Trophoblast cell (in vitro differentiated cells and primary cell): Measurements from ENCODE around the gene VASH2.

Source experiments
- DNase-seq, 2 donors: peaks; one replicate each; pipeline ENCODE4 v3.0.0-alpha.2; 2016
- H2AFZ ChIP-seq: 2 replicates; pipeline ENCODE4 v1.6.1; 2013; ENCODE audit warnings: low read length, moderate library complexity, mild to moderate bottlenecking; ENCODE audit not compliant: insufficient read depth, poor library complexity
- H2AK5ac ChIP-seq: 2 replicates; pipeline ENCODE4 v1.6.1; 2013; ENCODE audit warnings: mild to moderate bottlenecking, low read length
- H2BK120ac ChIP-seq: 2 replicates; pipeline ENCODE4 v1.6.1; 2013; ENCODE audit warnings: low read length, mild to moderate bottlenecking, moderate library complexity; ENCODE audit not compliant: insufficient read depth, poor library complexity
- H2BK12ac ChIP-seq: 2 replicates; pipeline ENCODE4 v1.6.1; 2013; ENCODE audit warnings: mild to moderate bottlenecking, low read length, moderate library complexity
- H2BK5ac ChIP-seq: 2 replicates; pipeline ENCODE4 v1.6.1; 2013; ENCODE audit warnings: low read length, low read depth, moderate library complexity, mild to moderate bottlenecking; ENCODE audit not compliant: poor library complexity
- H3K14ac ChIP-seq: 2 replicates; pipeline ENCODE4 v1.6.1; 2013; ENCODE audit warnings: mild to moderate bottlenecking, low read length
- H3K18ac ChIP-seq: 2 replicates; pipeline ENCODE4 v1.6.1; 2013; ENCODE audit warnings: mild to moderate bottlenecking, low read length
- H3K23ac ChIP-seq: 2 replicates; pipeline ENCODE4 v1.6.1; 2013; ENCODE audit warnings: low read length
- H3K27ac ChIP-seq: 2 replicates; pipeline ENCODE4 v1.5.1; 2013; ENCODE audit warnings: low read depth, mild to moderate bottlenecking, inconsistent platforms, low read length, moderate library complexity
- H3K27me3 ChIP-seq: 2 replicates; pipeline ENCODE4 v1.6.1; 2013; ENCODE audit warnings: inconsistent platforms, mild to moderate bottlenecking, low read length, moderate library complexity; ENCODE audit not compliant: insufficient read depth
- H3K36me3 ChIP-seq, 2 experiments: 1 replicate in 1 of 2; 2 replicates in 1 of 2; pipeline ENCODE4 v1.6.1; 2013; ENCODE audit warnings: low read length in 2 of 2, mild to moderate bottlenecking in 2 of 2, moderate library complexity in 1 of 2; ENCODE audit not compliant: insufficient read depth in 2 of 2, control insufficient read depth in 1 of 2
- H3K4ac ChIP-seq: 2 replicates; pipeline ENCODE4 v1.6.1; 2013; ENCODE audit warnings: low read depth, mild to moderate bottlenecking, low read length, moderate library complexity
- H3K4me1 ChIP-seq, 2 experiments: 1 replicate in 1 of 2; 2 replicates in 1 of 2; pipeline ENCODE4 v1.6.1; 2013; ENCODE audit warnings: low read length in 2 of 2, mild to moderate bottlenecking in 2 of 2, moderate library complexity in 1 of 2; ENCODE audit not compliant: insufficient read depth in 2 of 2, control insufficient read depth in 1 of 2
- H3K4me2 ChIP-seq: 2 replicates; pipeline ENCODE4 v1.6.1; 2013; ENCODE audit warnings: inconsistent platforms, mild to moderate bottlenecking, low read length, moderate library complexity
- H3K4me3 ChIP-seq: 2 replicates; pipeline ENCODE4 v1.5.1; 2013; ENCODE audit warnings: mild to moderate bottlenecking, low read depth, low read length, inconsistent platforms
- H3K79me1 ChIP-seq: one replicate; pipeline ENCODE4 v1.6.1; 2013; ENCODE audit warnings: low read length
- H3K79me2 ChIP-seq: 2 replicates; pipeline ENCODE4 v1.6.1; 2013; ENCODE audit warnings: low read length, mild to moderate bottlenecking; ENCODE audit not compliant: control insufficient read depth, insufficient read depth, poor library complexity
- H3K9ac ChIP-seq: 2 replicates; pipeline ENCODE4 v1.6.1; 2013; ENCODE audit warnings: mild to moderate bottlenecking, low read length
- H3K9me3 ChIP-seq: 2 replicates; pipeline ENCODE4 v1.6.1; 2013; ENCODE audit warnings: low read depth, mild to moderate bottlenecking, control low read depth, inconsistent platforms, low read length; ENCODE audit not compliant: insufficient read depth
- H4K12ac ChIP-seq: 2 replicates; pipeline ENCODE4 v1.6.1; 2013; ENCODE audit warnings: low read depth, mild to moderate bottlenecking, low read length, moderate library complexity
- H4K8ac ChIP-seq: 2 replicates; pipeline ENCODE4 v1.6.1; 2013; ENCODE audit warnings: low read depth, mild to moderate bottlenecking, low read length, moderate library complexity
- H4K91ac ChIP-seq: one replicate; pipeline ENCODE4 v1.6.1; 2013; ENCODE audit warnings: low read depth, mild to moderate bottlenecking, low read length, moderate library complexity
- WGBS: extraction: QIAGEN DNeasy Blood & Tissue Kit; methylation state at CpG from one replicate; pipeline ENCODE4 v1.1.7; 2013; ENCODE audit warnings: missing lambda C conversion rate; ENCODE audit not compliant: insufficient read length, insufficient coverage; ENCODE audit errors: extremely low coverage; 5-methylcytosine and 5-hydroxymethylcytosine counted together

VASH2 gene

GRCh38 chr1:212952641-212952976, 2.3 kb downstream of the VASH2 start:
- Histone ChIP-seq H2AFZ (no peak overlapping the region), H2AK5ac (no peak overlapping the region), H3K9me3 (no peaks in the 10 kb centered on the region), H2BK12ac (no peak overlapping the region), H2BK120ac (no peak overlapping the region), H4K91ac (no peak overlapping the region), H3K4me1 (peaks cover 4 to 10% of the 10 kb centered on the region in 2 experiments), H3K18ac (no peak overlapping the region), H4K8ac (no peak overlapping the region), H3K4ac (no peak overlapping the region), H3K4me2 (no peak overlapping the region), H3K79me1 (peaks cover 3% of the 10 kb centered on the region), H3K4me3 (no peak overlapping the region), H3K9ac (no peak overlapping the region), H3K23ac (no peak overlapping the region), H4K12ac (no peak overlapping the region), H3K79me2 (peaks cover 2% of the 10 kb centered on the region), H2BK5ac (no peak overlapping the region), H3K14ac (no peak overlapping the region), H3K27ac (no peak overlapping the region), H3K36me3 (no peaks in the 10 kb centered on the region), H3K27me3 (peaks cover 8% of the 10 kb centered on the region)
- no peak for DNase-seq
- no CpG with 5 or more reads among the region's 8 CpGs for WGBS

GRCh38 chr1:212953321-212953720, 3.0 kb downstream of the VASH2 start:
- H4K12ac ChIP-seq, result no peak overlapping the region
- no peak overlapping the region for H3K14ac ChIP-seq
- no peak overlapping the region for H2AFZ ChIP-seq
- DNase-seq, result no peak
- H3K79me2 ChIP-seq, result peaks cover 2% of the 10 kb centered on the region
- no peak overlapping the region for H3K23ac ChIP-seq
- H2BK5ac ChIP-seq, result no peak overlapping the region
- no peaks in the 10 kb centered on the region for H3K9me3 ChIP-seq
- H3K4me3 ChIP-seq, result no peak overlapping the region
- H4K8ac ChIP-seq, result no peak overlapping the region
- H3K18ac ChIP-seq, result no peak overlapping the region
- peaks cover 7% of the 10 kb centered on the region for H3K79me1 ChIP-seq
- peaks cover 11 to 17% of the 10 kb centered on the region in 2 experiments for H3K4me1 ChIP-seq
- no peak overlapping the region for H2BK12ac ChIP-seq
- H3K27me3 ChIP-seq, result peaks cover 8% of the 10 kb centered on the region
- no peak overlapping the region for H3K4me2 ChIP-seq
- H3K4ac ChIP-seq, result no peak overlapping the region
- no peak overlapping the region for H2AK5ac ChIP-seq
- no peak overlapping the region for H4K91ac ChIP-seq
- no peak overlapping the region for H3K27ac ChIP-seq
- H3K9ac ChIP-seq, result no peak overlapping the region
- H3K36me3 ChIP-seq, result no peaks in the 10 kb centered on the region
- no peak overlapping the region for H2BK120ac ChIP-seq
- WGBS, result no CpG with 5 or more reads among the region's 3 CpGs

- Histone ChIP-seq H4K12ac (no peak overlapping the region), H4K8ac (no peak overlapping the region), H2AK5ac (no peak overlapping the region), H3K9ac (no peak overlapping the region), H3K18ac (no peak overlapping the region), H3K79me2 (peaks cover 2% of the 10 kb centered on the region), H2AFZ (no peak overlapping the region), H3K4ac (no peak overlapping the region), H3K79me1 (peaks cover 7% of the 10 kb centered on the region), H3K4me3 (no peak overlapping the region), H2BK5ac (no peak overlapping the region), H3K9me3 (no peaks in the 10 kb centered on the region), H3K36me3 (no peaks in the 10 kb centered on the region), H3K14ac (no peak overlapping the region), H2BK12ac (no peak overlapping the region), H3K4me1 (peaks cover 15 to 23% of the 10 kb centered on the region in 2 experiments), H2BK120ac (no peak overlapping the region), H3K27ac (no peak overlapping the region), H3K4me2 (no peak overlapping the region), H3K23ac (no peak overlapping the region), H4K91ac (no peak overlapping the region), H3K27me3 (peaks cover 8% of the 10 kb centered on the region)
- WGBS, result no CpG with 5 or more reads among the region's 6 CpGs
- DNase-seq, result no peak
These were observed 4.2 kb downstream of the VASH2 start for GRCh38 chr1:212954514-212954913.

- H3K27me3 ChIP-seq, result peaks cover 8% of the 10 kb centered on the region
- peaks cover 16 to 26% of the 10 kb centered on the region in 2 experiments for H3K4me1 ChIP-seq
- no peak overlapping the region for H2AFZ ChIP-seq
- no peak overlapping the region for H3K4me3 ChIP-seq
- no peak overlapping the region for H4K12ac ChIP-seq
- no peak overlapping the region for H2BK12ac ChIP-seq
- no peak for DNase-seq
- H3K9me3 ChIP-seq, result peaks cover under 1% of the 10 kb centered on the region
- H3K79me1 ChIP-seq, result peaks cover 7% of the 10 kb centered on the region
- H3K79me2 ChIP-seq, result peaks cover 2% of the 10 kb centered on the region
- no peak overlapping the region for H4K8ac ChIP-seq
- H3K9ac ChIP-seq, result no peak overlapping the region
- H3K4me2 ChIP-seq, result no peak overlapping the region
- H2BK120ac ChIP-seq, result no peak overlapping the region
- H3K14ac ChIP-seq, result no peak overlapping the region
- H3K23ac ChIP-seq, result no peak overlapping the region
- no peak overlapping the region for H2BK5ac ChIP-seq
- no peak overlapping the region for H3K27ac ChIP-seq
- WGBS, result no CpG with 5 or more reads among the region's 3 CpGs
- no peak overlapping the region for H3K18ac ChIP-seq
- H3K36me3 ChIP-seq, result no peaks in the 10 kb centered on the region
- no peak overlapping the region for H2AK5ac ChIP-seq
- H4K91ac ChIP-seq, result no peak overlapping the region
- H3K4ac ChIP-seq, result no peak overlapping the region
These were observed 4.8 kb downstream of the VASH2 start for GRCh38 chr1:212955098-212955497.
